ENCODE data around the gene CIB1. TPM values are rescaled to one million over a fixed set of nuclear protein-coding genes. Genes with fewer than 3 reads are reported as not detected.

Gene CIB1
- total and polyA plus RNA-seq, 2 of the 8 experiments (the other 6 are each of a cell fraction or from before 2014, with no cell fraction given) = 26.0 to 63.5 TPM

- Histone ChIP-seq H3K56ac (replicated peaks; ENCODE audit: insufficient read length, low read depth, low read length) (no peak overlapping the region), H2BK5ac (ENCODE audit: low read depth, low read length) (no peak overlapping the region), H4K20me1 (replicated peaks in 1 of 2; ENCODE audit: control insufficient read depth in 1 of 2, insufficient read depth in 2 of 2, low read length in 2 of 2) (peaks cover 0 to 2% of the 10 kb centered on the region in 2 experiments), H2BK120ac (replicated peaks; ENCODE audit: low read depth, low read length) (no peak overlapping the region), H4K91ac (replicated peaks; ENCODE audit: insufficient read length, low read length) (no peak overlapping the region), H2BK12ac (ENCODE audit: low read depth, low read length) (no peak overlapping the region), H3K4me3 (ENCODE audit: extremely low read depth in 1 of 4, insufficient read depth in 2 of 4, low read depth in 3 of 4, low read length in 4 of 4) (no peak overlapping the region), H2BK20ac (ENCODE audit: low read length) (no peak overlapping the region), H3K4ac (replicated peaks; ENCODE audit: insufficient read length, low read depth, low read length) (no peak overlapping the region), H3K79me1 (ENCODE audit: low read depth, low read length) (peaks cover 3% of the 10 kb centered on the region; the same call in 1 of the 2 replicates), H3K79me2 (ENCODE audit: control insufficient read depth in 1 of 2, insufficient read depth in 2 of 2, low read length in 2 of 2) (no peaks in the 10 kb centered on the region), H3K18ac (ENCODE audit: extremely low read depth, low read length) (no peak overlapping the region), H3K27me3 (replicated peaks in 1 of 4; ENCODE audit: control insufficient read depth in 3 of 4, extremely low read depth in 1 of 4, insufficient read depth in 3 of 4, low read length in 3 of 4) (no peaks in the 10 kb centered on the region), H2BK15ac (ENCODE audit: low read length) (no peak overlapping the region), H3K14ac (ENCODE audit: insufficient read length) (no peak overlapping the region), H4K5ac (ENCODE audit: insufficient read length, low read depth, low read length) (no peak overlapping the region), H3K9me3 (ENCODE audit: insufficient read depth in 2 of 2, low read depth in 1 of 2, low read length in 1 of 2) (no peaks in the 10 kb centered on the region), H2AFZ (ENCODE audit: low read length) (no peak overlapping the region), H2AK5ac (ENCODE audit: low read depth, low read length) (no peak overlapping the region), H3K27ac (ENCODE audit: low read depth, low read length) (no peak overlapping the region), H3K23me2 (ENCODE audit: low read depth, low read length) (peaks cover 2% of the 10 kb centered on the region; the same call in 1 of the 2 replicates), H3K9ac (replicated peaks in 1 of 4; ENCODE audit: extremely low read depth in 1 of 4, low read depth in 3 of 4, low read length in 3 of 4) (no peak overlapping the region), H3K4me2 (ENCODE audit: insufficient read depth in 1 of 2, low read depth in 2 of 2, low read length in 2 of 2) (no peak overlapping the region), H3K36me3 (ENCODE audit: control insufficient read depth in 2 of 4, insufficient read depth in 4 of 4, low read length in 3 of 4) (no peaks in the 10 kb centered on the region), H4K8ac (ENCODE audit: extremely low read depth, insufficient read depth, low read length) (no peak overlapping the region), H3K4me1 (replicated peaks in 1 of 4; ENCODE audit: control insufficient read depth in 3 of 4, insufficient read depth in 4 of 4, low read length in 3 of 4) (peaks cover 0 to 9% (median 6%) of the 10 kb centered on the region in 4 experiments; a peak in 6 of 7 replicates), H3K23ac (ENCODE audit: insufficient read length) (no peak overlapping the region)
- CTCF ChIA-PET (ENCODE audit: partially characterized antibody) = interaction anchor here (0.9 to 3.7 kb wide), 6 partner anchors 10 to 31 kb away, joined by 3 to 14 read pairs (median 4); partner anchors contain the start of gene SEMA4B
- 92% methylated on average over 3 of the region's 3 CpGs; no CpG with 5 or more reads in 1 of the 2 experiments for WGBS, 2 experiments (ENCODE audit: extremely low coverage in 1 of 2, insufficient coverage in 1 of 2, insufficient read length in 1 of 2, insufficient replicate concordance in 2 of 2, low coverage in 1 of 2, low lambda C conversion rate in 2 of 2, missing lambda C conversion rate in 1 of 2)
- no peak for TF ChIP-seq KDM5A (IDR thresholded peaks at IDR 0.05; ENCODE audit: low read length)
- TF ChIP-seq CBX8 (IDR thresholded peaks at IDR 0.05; ENCODE audit: borderline replicate concordance, low read depth, low read length) = no peak
- TF ChIP-seq CHD2 (IDR thresholded peaks at IDR 0.05; ENCODE audit: low read length) = no peak
- no peak for TF ChIP-seq SUZ12 (IDR thresholded peaks at IDR 0.05; ENCODE audit: low read length)
- no peak for TF ChIP-seq RAD21 (IDR thresholded peaks at IDR 0.05 in 1 of 2, conservative IDR thresholded peaks at IDR 0.05 in 1 of 2; ENCODE audit: low read depth in 2 of 2, low read length in 2 of 2)
- TF ChIP-seq SIN3A (conservative IDR thresholded peaks at IDR 0.05 in 1 of 2, IDR thresholded peaks at IDR 0.05 in 1 of 2; ENCODE audit: low read depth in 1 of 2, low read length in 2 of 2) = no peak
- no peak for TF ChIP-seq JUND (IDR thresholded peaks at IDR 0.05; ENCODE audit: low read length)
- TF ChIP-seq CREB1 (IDR thresholded peaks at IDR 0.05) = no peak
- FAIRE-seq (no peak), DNase-seq (ENCODE audit: low read depth in 1 of 2, low spot score in 2 of 2) (no peak)
- POLR2A ChIA-PET (ENCODE audit: partially characterized antibody) = interaction anchor here (1.4 to 1.7 kb wide), 3 partner anchors 10 to 14 kb away, joined by 3 to 12 read pairs (median 5); partner anchors contain the start of gene SEMA4B
These were observed 42.4 kb downstream of the CIB1 start for GRCh38 chr15:90191344-90191687.
